WERI-Rb-1 (cell line): ENCODE results near the gene TMC5.

Source experiments
- DNase-seq: peaks from one replicate; pipeline ENCODE4 v3.0.0-alpha.2; 2020
- H3K27ac ChIP-seq: fragments of 250-450 bp; sonication (Bioruptor Pico); 2 replicates; pipeline ENCODE4 v1.5.1; 2020; ENCODE audit warnings: mild to moderate bottlenecking, moderate library complexity
- H3K27me3 ChIP-seq: fragments of 250-450 bp; sonication (Bioruptor Pico); 2 replicates; pipeline ENCODE4 v1.5.1; 2021; ENCODE audit warnings: mild to moderate bottlenecking, low read depth, moderate library complexity; ENCODE audit not compliant: insufficient read depth, severe bottlenecking
- H3K36me3 ChIP-seq: fragments of 250-450 bp; sonication (Bioruptor Pico); 2 replicates; pipeline ENCODE4 v1.5.1; 2020; ENCODE audit warnings: mild to moderate bottlenecking, moderate library complexity
- H3K4me3 ChIP-seq: 2 replicates; pipeline ENCODE4 v1.5.1; 2011; ENCODE audit warnings: low read depth, mild to moderate bottlenecking, control low read depth, low read length
- H3K9me3 ChIP-seq: fragments of 250-450 bp; sonication (Bioruptor Pico); 2 replicates; pipeline ENCODE4 v1.5.1; 2021; ENCODE audit warnings: mild to moderate bottlenecking, moderate library complexity; ENCODE audit not compliant: severe bottlenecking
- TF ChIP-seq, protein P1 (sequence below): IDR thresholded peaks from 2 replicates; pipeline ENCODE4 v1.5.1; 2011; ENCODE audit warnings: low read depth, mild to moderate bottlenecking, control low read depth, inconsistent platforms, low read length

Gene TMC5

DNA sequence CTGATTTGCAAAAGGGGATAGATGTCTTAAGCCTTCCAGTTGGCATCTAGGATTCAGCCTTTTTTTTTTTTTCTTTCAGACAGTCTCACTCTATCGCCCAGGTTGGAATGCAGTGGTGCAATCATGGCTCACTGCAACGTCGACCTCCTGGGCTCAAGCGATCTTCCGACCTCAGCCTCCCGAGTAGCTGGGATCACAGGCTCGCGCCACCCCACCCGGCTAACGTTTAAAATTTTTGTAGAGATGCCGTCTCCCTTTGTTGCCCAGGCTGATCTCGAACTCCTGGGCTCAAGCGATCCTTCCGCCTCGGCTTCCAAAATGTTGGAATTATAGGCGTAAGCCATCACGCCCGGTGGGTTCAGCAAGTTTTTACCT is 105.5 kb downstream of the TMC5 start:
- Histone ChIP-seq H3K27me3 (no peaks in the 10 kb centered on the region), H3K27ac (peak overlapping the region; percentile 14), H3K4me3 (no peak overlapping the region), H3K9me3 (no peaks in the 10 kb centered on the region), H3K36me3 (peaks cover 16% of the 10 kb centered on the region)
- no peak for DNase-seq
- TF ChIP-seq, protein P1, sequence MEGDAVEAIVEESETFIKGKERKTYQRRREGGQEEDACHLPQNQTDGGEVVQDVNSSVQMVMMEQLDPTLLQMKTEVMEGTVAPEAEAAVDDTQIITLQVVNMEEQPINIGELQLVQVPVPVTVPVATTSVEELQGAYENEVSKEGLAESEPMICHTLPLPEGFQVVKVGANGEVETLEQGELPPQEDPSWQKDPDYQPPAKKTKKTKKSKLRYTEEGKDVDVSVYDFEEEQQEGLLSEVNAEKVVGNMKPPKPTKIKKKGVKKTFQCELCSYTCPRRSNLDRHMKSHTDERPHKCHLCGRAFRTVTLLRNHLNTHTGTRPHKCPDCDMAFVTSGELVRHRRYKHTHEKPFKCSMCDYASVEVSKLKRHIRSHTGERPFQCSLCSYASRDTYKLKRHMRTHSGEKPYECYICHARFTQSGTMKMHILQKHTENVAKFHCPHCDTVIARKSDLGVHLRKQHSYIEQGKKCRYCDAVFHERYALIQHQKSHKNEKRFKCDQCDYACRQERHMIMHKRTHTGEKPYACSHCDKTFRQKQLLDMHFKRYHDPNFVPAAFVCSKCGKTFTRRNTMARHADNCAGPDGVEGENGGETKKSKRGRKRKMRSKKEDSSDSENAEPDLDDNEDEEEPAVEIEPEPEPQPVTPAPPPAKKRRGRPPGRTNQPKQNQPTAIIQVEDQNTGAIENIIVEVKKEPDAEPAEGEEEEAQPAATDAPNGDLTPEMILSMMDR, result no peak

DNA sequence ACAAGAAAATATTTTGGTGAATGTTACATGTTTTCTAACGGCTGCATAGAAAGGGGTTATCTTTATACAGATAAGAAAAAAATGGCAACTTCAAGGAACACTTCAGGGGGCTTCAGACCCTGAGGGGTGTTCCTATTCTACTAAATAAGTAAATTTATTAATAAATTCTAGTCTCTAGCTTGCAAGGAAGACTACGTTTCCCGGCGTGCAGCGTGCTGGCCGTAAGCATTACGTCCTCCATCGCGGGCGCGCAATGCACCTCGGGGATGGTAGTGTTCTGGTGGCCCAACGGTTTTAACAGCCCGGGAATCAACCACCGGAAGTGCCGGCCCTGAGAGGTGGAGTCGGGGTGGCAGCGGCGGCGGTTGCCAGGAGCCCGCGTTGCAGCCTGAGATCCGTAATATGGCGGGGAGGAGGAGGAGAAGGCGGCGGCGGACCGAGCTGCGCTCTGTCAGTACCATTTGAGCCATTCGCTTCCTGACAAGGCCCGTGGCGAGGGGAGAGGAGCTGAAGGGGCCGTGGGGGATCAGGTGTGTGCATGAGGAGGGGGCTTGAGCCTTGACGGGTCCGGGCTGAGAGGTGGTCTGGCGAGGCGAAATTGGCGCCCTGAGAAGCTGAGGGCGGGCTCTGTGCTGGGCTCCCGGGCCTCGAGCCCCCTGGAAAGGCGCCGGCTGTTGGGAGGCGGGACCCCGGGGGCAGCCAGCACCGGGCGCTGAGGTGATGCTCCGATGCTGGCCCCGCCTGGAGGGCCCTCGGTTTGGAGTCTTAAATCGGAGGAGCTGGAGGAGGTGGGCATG is 106.1 kb downstream of the TMC5 start, which contains the start of gene CCP110:
TSS of gene CCP110 (plus strand) at position 384 of the 797 bp plus-strand sequence. CDS start 3,940 bp downstream, outside the sequence.
- peak; percentile 96 for DNase-seq
- peak within 1 kb of the TSS; percentile 83 for H3K27ac ChIP-seq

DNA sequence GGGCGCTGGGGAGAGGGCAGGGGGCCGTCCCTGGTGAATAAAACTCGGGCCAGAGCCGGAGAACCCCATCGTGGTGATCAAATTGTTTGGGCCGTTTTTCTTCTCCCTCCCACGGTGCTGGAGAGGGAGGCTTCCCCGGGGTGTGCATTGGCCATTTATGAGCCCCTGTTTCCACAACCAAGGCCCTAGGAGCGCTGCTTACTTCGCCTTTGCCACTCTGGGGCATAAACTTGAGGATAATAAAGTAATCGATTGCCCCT is 106.6 kb downstream of the TMC5 start:
- TF ChIP-seq, protein P1, result no peak
- Histone ChIP-seq H3K27ac (peak overlapping the region; percentile 83), H3K4me3 (peak overlapping the region; percentile 73), H3K9me3 (no peaks in the 10 kb centered on the region), H3K36me3 (peaks cover 26% of the 10 kb centered on the region), H3K27me3 (no peaks in the 10 kb centered on the region)
- DNase-seq, result no peak

More for the DNA sequence above, 106.1 kb downstream of the TMC5 start, which contains the start of gene CCP110:
- H3K36me3 ChIP-seq, result peaks cover 22% of the 10 kb centered on the region
- no peaks in the 10 kb centered on the region for H3K9me3 ChIP-seq
- H3K27me3 ChIP-seq, result no peaks in the 10 kb centered on the region
- peak within 1 kb of the TSS; percentile 73 for H3K4me3 ChIP-seq
- TF ChIP-seq, protein P1, result no peak

DNA sequence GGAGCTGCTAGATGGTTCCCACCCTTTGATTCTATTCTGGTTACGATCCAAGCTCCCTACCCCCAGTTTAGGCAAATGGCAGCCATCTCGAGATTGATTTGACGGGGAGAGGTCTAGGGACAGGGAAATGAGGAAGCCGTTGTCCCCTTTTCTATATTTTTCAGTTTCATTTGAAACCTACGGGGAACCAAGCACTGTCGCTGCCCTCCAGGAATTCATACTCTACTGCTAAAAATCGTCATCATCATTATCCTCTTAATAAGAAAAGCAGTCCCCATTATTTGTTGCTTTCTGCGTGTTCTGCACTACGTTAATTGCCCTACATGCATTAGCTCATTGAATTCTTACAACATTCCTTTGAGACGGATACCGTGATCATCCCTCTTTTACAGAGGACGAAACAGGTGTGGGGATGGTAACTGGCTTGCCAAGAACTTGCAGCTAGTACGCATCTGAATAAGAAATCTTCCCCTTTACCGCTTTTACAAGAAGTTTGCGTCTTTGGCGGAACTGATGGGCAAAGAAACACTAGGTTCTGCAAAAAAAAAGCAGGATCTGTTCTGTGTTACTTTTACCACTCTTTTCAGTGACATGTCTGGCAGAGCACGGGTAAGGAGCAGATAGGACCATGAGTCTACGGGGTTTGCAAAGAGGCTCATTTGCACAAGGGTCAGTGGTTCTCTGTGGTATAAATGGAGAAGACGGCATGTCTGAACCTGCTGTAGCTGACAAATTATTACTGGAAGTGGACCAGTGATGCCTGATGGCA is 107.1 kb downstream of the TMC5 start:
- peak overlapping the region; percentile 73 for H3K4me3 ChIP-seq
- DNase-seq, result no peak
- TF ChIP-seq, protein P1, result no peak
- no peaks in the 10 kb centered on the region for H3K27me3 ChIP-seq
- H3K9me3 ChIP-seq, result no peaks in the 10 kb centered on the region
- peak overlapping the region; percentile 83 for H3K27ac ChIP-seq
- H3K36me3 ChIP-seq, result peaks cover 22% of the 10 kb centered on the region

DNA sequence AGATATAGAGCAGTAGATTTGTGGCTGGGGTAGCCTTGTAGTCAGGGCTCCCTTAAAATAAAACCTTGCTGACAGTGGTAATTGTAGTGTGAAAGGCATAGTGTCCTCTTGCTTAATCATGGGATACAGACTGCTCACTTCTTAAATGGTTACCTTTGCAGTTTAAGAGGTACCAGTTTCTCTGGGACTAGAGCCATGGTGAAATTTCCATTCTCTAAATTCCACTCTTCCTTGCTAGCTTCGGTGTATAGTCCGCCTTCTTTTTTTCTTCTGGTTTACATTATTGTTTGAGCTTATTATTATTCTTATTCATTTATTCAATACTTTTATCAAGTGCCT is 107.7 kb downstream of the TMC5 start:
- DNase-seq, result no peak
- TF ChIP-seq, protein P1, result no peak
- Histone ChIP-seq H3K36me3 (peaks cover 21% of the 10 kb centered on the region), H3K27ac (no peak overlapping the region), H3K27me3 (no peaks in the 10 kb centered on the region), H3K9me3 (no peaks in the 10 kb centered on the region), H3K4me3 (no peak overlapping the region)
